Adrenal gland (tissue), 5 donors: ENCODE data around the gene FBLN1.

Experiments used
- CTCF ChIP-seq, 6 experiments: fragments of 450-650 bp in 4 of 6; fragments of 200-600 bp in 2 of 6; sonication (generic) in 1 of 6; IDR thresholded peaks; 1 replicate in 5 of 6; 2 replicates in 1 of 6; pipeline versions ENCODE4 v1.5.1 to v1.8.0; 2016 to 2021; ENCODE audit warnings: antibody characterized with exemption in 6 of 6, mild to moderate bottlenecking in 2 of 6, moderate library complexity in 1 of 6
- POLR2A ChIP-seq, 2 donors: fragments of 450-650 bp; IDR thresholded peaks; one replicate each; pipeline ENCODE4 v1.6.1; 2017; ENCODE audit warnings: antibody characterized with exemption in 2 of 2, mild to moderate bottlenecking in 2 of 2, moderate library complexity in 1 of 2
- donor health status: DM: no; HTN: no; CAD: no.

GRCh38 chr22:45544588-45545170 is 42.0 kb downstream of the FBLN1 start:
- no peak for TF ChIP-seq POLR2A (IDR thresholded peaks at IDR 0.05)
- TF ChIP-seq CTCF (IDR thresholded peaks at IDR 0.05) = no peak
